Upper lobe of left lung (tissue), 6 donors: Measurements from ENCODE around the gene NCAM2. TPM values are rescaled to one million over a fixed set of nuclear protein-coding genes. Genes with fewer than 3 reads are reported as not detected.

Experiments used
- ATAC-seq, 2 donors: fragments of 200-7000 bp; cut with Tn5 transposase; one replicate each; pipeline ENCODE4 v1.9.1; 2022; ENCODE audit warnings: mild to moderate bottlenecking in 2 of 2, moderate library complexity in 2 of 2; ENCODE audit not compliant: low FRiP score in 2 of 2
- DNase-seq, 2 donors: peaks; one replicate each; pipeline ENCODE4 v3.0.0-alpha.2; 2019 to 2020
- H3K27ac ChIP-seq, 4 donors: fragments of 200-600 bp; sonication (generic); one replicate each; pipeline ENCODE4 v1.5.1; 2016 to 2019
- H3K27me3 ChIP-seq, 4 donors: fragments of 200-600 bp; sonication (generic); one replicate each; pipeline ENCODE4 v1.5.1; 2017 to 2019
- H3K36me3 ChIP-seq, 4 donors: fragments of 200-600 bp; sonication (generic); one replicate each; pipeline ENCODE4 v1.5.1; 2016 to 2019
- H3K4me1 ChIP-seq, 4 donors: fragments of 200-600 bp; sonication (generic); one replicate each; pipeline ENCODE4 v1.5.1; 2018 to 2019
- H3K4me3 ChIP-seq, 4 donors: fragments of 200-600 bp; sonication (generic); one replicate each; pipeline ENCODE4 v1.5.1; 2017 to 2019; ENCODE audit warnings: mild to moderate bottlenecking in 2 of 4, moderate library complexity in 1 of 4
- H3K9me3 ChIP-seq, 4 donors: fragments of 200-600 bp; sonication (generic); one replicate each; pipeline ENCODE4 v1.5.1; 2018 to 2019
- CTCF ChIP-seq, 6 experiments: fragments of 450-650 bp in 4 of 6; fragments of 200-600 bp in 2 of 6; sonication (generic) in 2 of 6; IDR thresholded peaks; one replicate each; pipeline ENCODE4 v1.5.1; 2016 to 2019; ENCODE audit warnings: antibody characterized with exemption in 6 of 6
- EP300 ChIP-seq, 4 donors: sonication (generic); formaldehyde crosslinking; IDR thresholded peaks; one replicate each; pipeline ENCODE4 v1.5.1; 2017; ENCODE audit warnings: antibody characterized with exemption in 4 of 4, control low read depth in 2 of 4
- POLR2A ChIP-seq, 4 donors: fragments of 450-650 bp; IDR thresholded peaks; one replicate each; pipeline ENCODE4 v1.5.1; 2016 to 2017; ENCODE audit warnings: antibody characterized with exemption in 4 of 4, mild to moderate bottlenecking in 2 of 4
- POLR2AphosphoS5 ChIP-seq, 2 donors: sonication (generic); formaldehyde crosslinking; IDR thresholded peaks; one replicate each; pipeline ENCODE4 v1.5.1; 2017; ENCODE audit warnings: antibody characterized with exemption in 2 of 2
- WGBS, 2 donors: methylation state at CpG; one replicate each; pipeline ENCODE4 v1.1.5; 2017 to 2018; 5-methylcytosine and 5-hydroxymethylcytosine counted together
- total RNA-seq, 6 donors: library from RNA; depleted of rRNA in 4 of 6; stranded (reverse); fragments of >200 nt in 4 of 6; gene quantifications; one replicate each; pipeline versions ENCODE4 v1.1.0 to v1.2.1, GENCODE V29; 2016 to 2021
- donor health status: DM: no; HTN: no; CAD: no; lungs with moderate emphysema.
- donor health status: DM: no; HTN: yes; CAD: no; lungs with severe emphysema.

The NCAM2 gene
- total RNA-seq, 6 donors from 2014 or later: 2.0 to 8.6 (median 2.9) TPM

- H3K4me3 ChIP-seq: peak overlapping the region; percentile 18 to 57 (median 50)
- peaks cover 11 to 25% (median 14%) of the 10 kb centered on the region in 4 donors for H3K4me1 ChIP-seq
- DNase-seq (no peak), ATAC-seq (peak in 1 of 2 donors; percentile 5)
- H3K36me3 ChIP-seq: no peaks in the 10 kb centered on the region
- peaks cover 0 to 5% (median 5%) of the 10 kb centered on the region in 4 donors for H3K27me3 ChIP-seq
- 0% methylated on average over 11 to 14 of the region's 14 CpGs for WGBS, 2 donors
- no peak for TF ChIP-seq POLR2AphosphoS5 (IDR thresholded peaks at IDR 0.05)
- H3K27ac ChIP-seq: peak overlapping the region in 1 of 4 donors; percentile 49
- H3K9me3 ChIP-seq: no peaks in the 10 kb centered on the region
Observed at GRCh38 chr21:20998456-20998789, 214 bp downstream of the NCAM2 start.

- WGBS, 2 donors: 29 to 34% methylated on average over 5 of the region's 5 CpGs
- Histone ChIP-seq H3K4me3 (peak overlapping the region in 3 of 4 donors; percentile 45 to 57 (median 56)), H3K27ac (no peak overlapping the region), H3K4me1 (peaks cover 11 to 25% (median 14%) of the 10 kb centered on the region in 4 donors), H3K9me3 (no peaks in the 10 kb centered on the region), H3K27me3 (peaks cover 0 to 5% (median 5%) of the 10 kb centered on the region in 4 donors), H3K36me3 (no peaks in the 10 kb centered on the region)
- DNase-seq: no peak
- TF ChIP-seq POLR2A (IDR thresholded peaks at IDR 0.05) (no peak), EP300 (IDR thresholded peaks at IDR 0.05) (no peak), POLR2AphosphoS5 (IDR thresholded peaks at IDR 0.05) (no peak), CTCF (IDR thresholded peaks at IDR 0.05) (no peak)
- ATAC-seq: no peak
Observed at GRCh38 chr21:20998886-20999285, 677 bp downstream of the NCAM2 start.

GRCh38 chr21:20999659-21000058 lies 1.4 kb downstream of the NCAM2 start:
- Histone ChIP-seq H3K36me3 (no peaks in the 10 kb centered on the region), H3K9me3 (no peaks in the 10 kb centered on the region), H3K4me3 (peak overlapping the region in 1 of 4 donors; percentile 6), H3K4me1 (peaks cover 11 to 25% (median 14%) of the 10 kb centered on the region in 4 donors), H3K27me3 (peaks cover 0 to 5% (median 5%) of the 10 kb centered on the region in 4 donors), H3K27ac (no peak overlapping the region)
- TF ChIP-seq CTCF (IDR thresholded peaks at IDR 0.05): peak in 5 of 6 experiments; percentile 43 to 60 (median 58)
- TF ChIP-seq POLR2AphosphoS5 (IDR thresholded peaks at IDR 0.05): no peak
- ATAC-seq (peak; percentile 59 to 60), DNase-seq (no peak)
- 27 to 28% methylated on average over 3 of the region's 3 CpGs for WGBS, 2 donors

- Histone ChIP-seq H3K9me3 (no peaks in the 10 kb centered on the region), H3K27ac (no peak overlapping the region), H3K4me1 (peaks cover 11 to 25% (median 14%) of the 10 kb centered on the region in 4 donors), H3K36me3 (no peaks in the 10 kb centered on the region), H3K27me3 (peaks cover 0 to 5% (median 5%) of the 10 kb centered on the region in 4 donors), H3K4me3 (no peak overlapping the region)
- ATAC-seq: no peak
- 46 to 53% methylated on average over 3 of the region's 3 CpGs for WGBS, 2 donors
- no peak for TF ChIP-seq POLR2AphosphoS5 (IDR thresholded peaks at IDR 0.05)
- no peak for TF ChIP-seq EP300 (IDR thresholded peaks at IDR 0.05)
- TF ChIP-seq POLR2A (IDR thresholded peaks at IDR 0.05): no peak
- no peak for TF ChIP-seq CTCF (IDR thresholded peaks at IDR 0.05)
- no peak for DNase-seq
Observed at GRCh38 chr21:21000591-21001175, 2.5 kb downstream of the NCAM2 start.

GRCh38 chr21:21001591-21002100 lies 3.4 kb downstream of the NCAM2 start:
- TF ChIP-seq POLR2AphosphoS5 (IDR thresholded peaks at IDR 0.05) (no peak), EP300 (IDR thresholded peaks at IDR 0.05) (no peak)
- H3K27me3 ChIP-seq: peaks cover 0 to 5% (median 5%) of the 10 kb centered on the region in 4 donors
- H3K4me3 ChIP-seq: no peak overlapping the region
- ATAC-seq (no peak), DNase-seq (no peak)
- 64 to 67% methylated on average over 6 of the region's 6 CpGs for WGBS, 2 donors
- H3K36me3 ChIP-seq: no peaks in the 10 kb centered on the region
- no peak overlapping the region for H3K27ac ChIP-seq
- H3K4me1 ChIP-seq: peaks cover 11 to 23% (median 13%) of the 10 kb centered on the region in 4 donors
- H3K9me3 ChIP-seq: no peaks in the 10 kb centered on the region

- ATAC-seq: no peak
- Histone ChIP-seq H3K27me3 (peaks cover 0 to 5% (median 5%) of the 10 kb centered on the region in 4 donors), H3K4me1 (peaks cover 8 to 18% (median 9%) of the 10 kb centered on the region in 4 donors), H3K36me3 (no peaks in the 10 kb centered on the region), H3K4me3 (no peak overlapping the region), H3K9me3 (no peaks in the 10 kb centered on the region), H3K27ac (peak overlapping the region in 1 of 4 donors; percentile 23)
- TF ChIP-seq POLR2A (IDR thresholded peaks at IDR 0.05) (no peak), EP300 (IDR thresholded peaks at IDR 0.05) (no peak), CTCF (IDR thresholded peaks at IDR 0.05) (no peak), POLR2AphosphoS5 (IDR thresholded peaks at IDR 0.05) (no peak)
- 51 to 62% methylated on average over 4 of the region's 4 CpGs for WGBS, 2 donors
- DNase-seq: no peak
Observed at GRCh38 chr21:21002153-21002552, 3.9 kb downstream of the NCAM2 start.
